NCI-H1092 (cell line): ENCODE measurements around the gene RHBDL3.
A peak's percentile ranks its signal among the peaks of the same experiment; 100 is the strongest.

ENCODE experiments used
- DNase-seq: peaks from one replicate; lab custom pipeline; 2025; lab: John Stamatoyannopoulos, UW

RHBDL3 gene

GRCh38 chr17:32266389-32267301, 1.0 kb downstream of the RHBDL3 start:
- DNase-seq, result no peak

GRCh38 chr17:32267690-32268205, 2.1 kb downstream of the RHBDL3 start:
- no peak for DNase-seq

GRCh38 chr17:32268734-32269288, 3.2 kb downstream of the RHBDL3 start:
- DNase-seq, result no peak

- DNase-seq, result no peak
These were observed 3.7 kb downstream of the RHBDL3 start for GRCh38 chr17:32269377-32269776.

GRCh38 chr17:32271844-32272243, 6.2 kb downstream of the RHBDL3 start:
- DNase-seq, result no peak

GRCh38 chr17:32274101-32274500, 8.5 kb downstream of the RHBDL3 start:
- no peak for DNase-seq

GRCh38 chr17:32274643-32275042, 9.0 kb downstream of the RHBDL3 start:
- no peak for DNase-seq

GRCh38 chr17:32275060-32276042, 9.7 kb downstream of the RHBDL3 start:
- DNase-seq, result peak; percentile 17

- no peak for DNase-seq
These were observed 10.6 kb downstream of the RHBDL3 start for GRCh38 chr17:32276171-32276601.

- DNase-seq, result no peak
These were observed 11.7 kb downstream of the RHBDL3 start for GRCh38 chr17:32277284-32277683.

GRCh38 chr17:32278815-32279214, 13.2 kb downstream of the RHBDL3 start:
- DNase-seq, result no peak

GRCh38 chr17:32279891-32280716, 14.5 kb downstream of the RHBDL3 start:
- no peak for DNase-seq

- peak; percentile 97 for DNase-seq
These were observed 15.4 kb downstream of the RHBDL3 start for GRCh38 chr17:32281011-32281451.

- DNase-seq, result no peak
These were observed 18.1 kb downstream of the RHBDL3 start for GRCh38 chr17:32283745-32284201.

GRCh38 chr17:32285306-32285705, 19.7 kb downstream of the RHBDL3 start:
- no peak for DNase-seq

- DNase-seq, result peak; percentile 47
These were observed 20.3 kb downstream of the RHBDL3 start for GRCh38 chr17:32285746-32286517.

- DNase-seq, result no peak
These were observed 20.9 kb downstream of the RHBDL3 start for GRCh38 chr17:32286518-32286900.

GRCh38 chr17:32287804-32288511, 22.3 kb downstream of the RHBDL3 start:
- no peak for DNase-seq

GRCh38 chr17:32288615-32289014, 23.0 kb downstream of the RHBDL3 start:
- DNase-seq, result no peak
